HepG2 (cell line): ENCODE results near the gene NGLY1. TPM values are rescaled to one million over a fixed set of nuclear protein-coding genes. Genes with fewer than 3 reads are reported as not detected.

ENCODE experiments used
- ATAC-seq: fragments of 200-7000 bp; cut with Tn5 transposase; 3 replicates; pipeline ENCODE4 v1.9.1; 2020; ENCODE audit warnings: mild to moderate bottlenecking, moderate library complexity
- BruUV-seq: library from RNA; stranded (reverse); fragments of 400-500 nt; replicated peaks from 2 replicates; lab custom pipeline; 2021; lab: Mats Ljungman, UMichigan
- CTCF ChIA-PET: fragments of 300-600 bp; formaldehyde crosslinking; extraction: SDS; loops from one replicate; lab custom pipeline; 2021; ENCODE audit warnings: low total read pairs, inconsistent platforms, low intra/inter-chr PET ratio; lab: Yijun Ruan, JAX
- POLR2A ChIA-PET: fragments of 350-600 bp; sonication (Branson Sonifier 250); formaldehyde crosslinking; loops from one replicate; lab custom pipeline; 2020; ENCODE audit warnings: antibody characterized with exemption, inconsistent platforms; lab: Yijun Ruan, JAX
- DNase-seq: peaks from one replicate; pipeline ENCODE4 v3.0.0-alpha.2; 2015; ENCODE audit warnings: low spot score
- FAIRE-seq: peaks from 3 replicates; lab custom pipeline; 2011; peaks lifted over from hg19 to GRCh38; lab: Jason Lieb, UNC
- H2AFZ ChIP-seq: one replicate; pipeline ENCODE4 v1.6.1; 2011; ENCODE audit warnings: low read length, inconsistent platforms
- H3K27ac ChIP-seq: fragments of 300-600 bp; 3 replicates; pipeline ENCODE4 v1.8.0; 2011; ENCODE audit warnings: mixed run types, mild to moderate bottlenecking, mixed read lengths, low read length, inconsistent platforms; ENCODE audit not compliant: insufficient read depth; ENCODE audit errors: extremely low read length
- H3K27me3 ChIP-seq, 2 experiments: fragments of 200-600 bp in 1 of 2; 2 replicates in 1 of 2; 3 replicates in 1 of 2; pipeline versions ENCODE4 v1.6.0 to v1.8.0; 2011; ENCODE audit warnings: low read length in 2 of 2, mild to moderate bottlenecking in 2 of 2, moderate library complexity in 2 of 2, inconsistent platforms in 1 of 2; ENCODE audit not compliant: insufficient read depth in 2 of 2, control insufficient read depth in 1 of 2
- H3K36me3 ChIP-seq, 2 experiments: fragments of 200-600 bp in 1 of 2; replicated peaks in 1 of 2; 2 replicates in 1 of 2; 3 replicates in 1 of 2; pipeline versions ENCODE4 v1.5.1 to v1.8.0; 2011; ENCODE audit warnings: low read length in 2 of 2, inconsistent platforms in 1 of 2; ENCODE audit not compliant: insufficient read depth in 2 of 2, control insufficient read depth in 1 of 2
- H3K4me1 ChIP-seq: 2 replicates; pipeline ENCODE4 v1.5.1; 2012; ENCODE audit warnings: low read length, inconsistent platforms; ENCODE audit not compliant: insufficient read depth
- H3K4me2 ChIP-seq: 2 replicates; pipeline ENCODE4 v1.6.0; 2011; ENCODE audit warnings: low read depth, low read length, inconsistent platforms
- H3K4me3 ChIP-seq, 3 experiments: fragments of 200-600 bp in 1 of 3; sonication (generic), shearing (Covaris generic) in 1 of 3; replicated peaks in 1 of 3; 2 replicates each; pipeline ENCODE4 v1.5.1; 2011 to 2016; ENCODE audit warnings: low read length in 3 of 3, inconsistent platforms in 2 of 3, low read depth in 2 of 3, mild to moderate bottlenecking in 2 of 3, control low read depth in 1 of 3, mixed read lengths in 1 of 3; ENCODE audit not compliant: insufficient read depth in 1 of 3
- H3K79me2 ChIP-seq: one replicate; pipeline ENCODE4 v1.6.1; 2011; ENCODE audit warnings: low read length, inconsistent platforms; ENCODE audit not compliant: insufficient read depth
- H3K9ac ChIP-seq: 2 replicates; pipeline ENCODE4 v1.6.0; 2011; ENCODE audit warnings: mild to moderate bottlenecking, low read depth, low read length, inconsistent platforms; ENCODE audit not compliant: insufficient read depth
- H3K9me3 ChIP-seq: 2 replicates; pipeline ENCODE4 v1.5.1; 2012; ENCODE audit warnings: mild to moderate bottlenecking, low read length
- H4K20me1 ChIP-seq: 2 replicates; pipeline ENCODE4 v1.6.0; 2011; ENCODE audit warnings: inconsistent platforms, mild to moderate bottlenecking, low read length, moderate library complexity; ENCODE audit not compliant: insufficient read depth
- ATF1 ChIP-seq: IDR thresholded peaks from 2 replicates; pipeline ENCODE4 v1.6.1; 2016; ENCODE audit warnings: mild to moderate bottlenecking, control low read depth
- ATM ChIP-seq: fragments of 450-650 bp; IDR thresholded peaks from 2 replicates; pipeline ENCODE4 v1.7.1; 2017; ENCODE audit warnings: mild to moderate bottlenecking, borderline replicate concordance
- BATF2 ChIP-seq: sonication (generic); formaldehyde crosslinking; IDR thresholded peaks from 2 replicates; pipeline ENCODE4 v1.8.0; 2022; ENCODE audit warnings: mild to moderate bottlenecking, missing genetic modification reagents, moderate library complexity
- GLI4 ChIP-seq: sonication (generic); formaldehyde crosslinking; IDR thresholded peaks from 2 replicates; pipeline ENCODE4 v1.5.1; 2020; ENCODE audit warnings: missing genetic modification reagents, mild to moderate bottlenecking, moderate library complexity, borderline replicate concordance
- KDM1A ChIP-seq: IDR thresholded peaks from 2 replicates; pipeline ENCODE4 v1.6.1; 2016; ENCODE audit warnings: missing compliant biosample characterization
- KLF13 ChIP-seq: sonication (generic); formaldehyde crosslinking; IDR thresholded peaks from 2 replicates; pipeline ENCODE4 v1.4.0; 2020; ENCODE audit warnings: mild to moderate bottlenecking, missing genetic modification reagents
- MBD4 ChIP-seq: IDR thresholded peaks from 2 replicates; pipeline ENCODE4 v1.6.1; 2012; ENCODE audit warnings: low read length, inconsistent platforms, borderline replicate concordance
- MTA1 ChIP-seq: sonication (generic); formaldehyde crosslinking; IDR thresholded peaks from 2 replicates; pipeline ENCODE4 v1.4.0; 2020; ENCODE audit warnings: missing genetic modification reagents, mild to moderate bottlenecking, borderline replicate concordance
- NR3C1 ChIP-seq: sonication (generic); formaldehyde crosslinking; IDR thresholded peaks from 2 replicates; pipeline ENCODE4 v1.4.0; 2020; ENCODE audit warnings: missing genetic modification reagents
- RXRB ChIP-seq: IDR thresholded peaks from 2 replicates; pipeline ENCODE4 v1.6.1; 2016; ENCODE audit warnings: borderline replicate concordance, missing genetic modification reagents, missing compliant biosample characterization
- SAP130 ChIP-seq: IDR thresholded peaks from 2 replicates; pipeline ENCODE4 v1.6.1; 2016; ENCODE audit warnings: low read depth
- WIZ ChIP-seq: sonication (generic); formaldehyde crosslinking; IDR thresholded peaks from 2 replicates; pipeline ENCODE4 v1.5.1; 2020; ENCODE audit warnings: mild to moderate bottlenecking, missing genetic modification reagents
- ZBTB1 ChIP-seq: sonication (generic); formaldehyde crosslinking; IDR thresholded peaks from 2 replicates; pipeline ENCODE4 v1.4.0; 2020; ENCODE audit warnings: missing genetic modification reagents, borderline replicate concordance
- ZBTB33 ChIP-seq: sonication (generic); formaldehyde crosslinking; IDR thresholded peaks from 2 replicates; pipeline ENCODE4 v1.4.0; 2020; ENCODE audit warnings: missing genetic modification reagents
- ZKSCAN8 ChIP-seq: IDR thresholded peaks from 2 replicates; pipeline ENCODE4 v1.6.1; 2016; ENCODE audit warnings: borderline replicate concordance, missing genetic modification reagents, missing compliant biosample characterization
- ZNF124 ChIP-seq: sonication (generic); formaldehyde crosslinking; IDR thresholded peaks from 2 replicates; pipeline ENCODE4 v1.4.0; 2020; ENCODE audit warnings: missing genetic modification reagents
- ZNF143 ChIP-seq: sonication (generic); formaldehyde crosslinking; IDR thresholded peaks from 2 replicates; pipeline ENCODE4 v1.4.0; 2020; ENCODE audit warnings: missing genetic modification reagents
- ZNF253 ChIP-seq: sonication (generic); formaldehyde crosslinking; IDR thresholded peaks from 2 replicates; pipeline ENCODE4 v1.8.0; 2022; ENCODE audit warnings: mild to moderate bottlenecking, missing genetic modification reagents, borderline replicate concordance
- ZNF460 ChIP-seq: sonication (generic); formaldehyde crosslinking; IDR thresholded peaks from 2 replicates; pipeline ENCODE4 v1.5.1; 2020; ENCODE audit warnings: missing genetic modification reagents, mild to moderate bottlenecking, borderline replicate concordance
- ZNF772 ChIP-seq: sonication (generic); formaldehyde crosslinking; IDR thresholded peaks from 2 replicates; pipeline ENCODE4 v1.5.0; 2020; ENCODE audit warnings: mild to moderate bottlenecking, missing genetic modification reagents
- WGBS: methylation state at CpG from one replicate; pipeline ENCODE4 v1.1.6; 2017; ENCODE audit warnings: low lambda C conversion rate; 5-methylcytosine and 5-hydroxymethylcytosine counted together
- in situ Hi-C: cut with HindIII; loops from 2 replicates; pipeline ENCODE4 v1.10.0; 2017; ENCODE audit warnings: low pct_unique_long_range_greater_than_20kb; ENCODE audit not compliant: extremely low pct_ligation_motif_present
- intact Hi-C: fragments of 100-400 bp; cut with micrococcal nuclease; formaldehyde crosslinking; loops from one replicate; pipeline ENCODE4 v1.10.0; 2022; ENCODE audit not compliant: unreplicated experiment
- polyA plus RNA-seq, 8 experiments: library from polyadenylated mRNA; depleted of rRNA in 3 of 8; stranded (reverse) in 7 of 8; unstranded in 1 of 8; fragments of >200 nt; fragmentation: Illumina TruSeq in 4 of 8; extraction: Trizol in 4 of 8; gene quantifications; 2 replicates each; pipeline versions ENCODE4 v1.2.1 to v1.2.3, GENCODE V29; 2011 to 2016; ENCODE audit warnings: low read depth in 4 of 8, missing spikeins in 1 of 8, mixed read lengths in 1 of 8; ENCODE audit not compliant: insufficient read depth in 1 of 8
- total RNA-seq, 5 experiments: library from RNA; depleted of rRNA; stranded (reverse); fragments of >200 nt; fragmentation: Illumina TruSeq; extraction: Trizol; gene quantifications; 2 replicates each; pipeline ENCODE4 v1.2.3, GENCODE V29; 2016; ENCODE audit warnings: low read depth in 1 of 5
- TF ChIP-seq, protein P1 (sequence below): sonication (generic); formaldehyde crosslinking; IDR thresholded peaks from 2 replicates; pipeline ENCODE4 v1.5.0; 2020; ENCODE audit warnings: missing genetic modification reagents, mild to moderate bottlenecking, borderline replicate concordance

The NGLY1 gene
- total and polyA plus RNA-seq, 2 of the 13 experiments (the other 11 are each of a cell fraction or from before 2014, with no cell fraction given), result 28.2 to 44.5 TPM

GRCh38 chr3:25783661-25784512 is 644 bp upstream of the NGLY1 start:
- TSS peak; percentile 83 for BruUV-seq
- FAIRE-seq, result no peak
- Histone ChIP-seq H3K4me2 (peak overlapping the region; percentile 88), H3K9ac (peak overlapping the region; percentile 61), H3K79me2 (peaks cover 40% of the 10 kb centered on the region), H3K27ac (peak overlapping the region; percentile 50), H4K20me1 (no peaks in the 10 kb centered on the region), H3K9me3 (no peaks in the 10 kb centered on the region), H3K4me3 (peak overlapping the region; percentile 68 to 87 (median 75)), H3K4me1 (peaks cover 64% of the 10 kb centered on the region), H2AFZ (peak overlapping the region; percentile 51), H3K36me3 (no peaks in the 10 kb centered on the region), H3K27me3 (no peaks in the 10 kb centered on the region)
- WGBS, result 49% methylated on average over 12 of the region's 34 CpGs
- DNase-seq, result peak; percentile 30
- POLR2A ChIA-PET, result interaction anchor here (0.6 to 1.7 kb wide), 7 partner anchors 9 to 1867 kb away, joined by 3 to 6 read pairs (median 4); partner anchors contain the start of genes NKIRAS1 and RPL15
- peak; percentile 77 for ATAC-seq
- CTCF ChIA-PET, result no interaction called here
- in situ Hi-C loops, result loop anchor here (25.0 kb wide), 1 partner anchor 122 kb away; the partner anchor contains the start of gene TOP2B
- intact Hi-C loops, result loop anchor here (5.0 kb wide), 1 partner anchor 137 kb away; no protein-coding TSS in a partner anchor
- TF ChIP-seq MBD4, result no peak
- no peak for TF ChIP-seq ZKSCAN8 (CRISPR knock-in tag)
- no peak for TF ChIP-seq GLI4 (CRISPR knock-in tag)
- TF ChIP-seq, protein P1, sequence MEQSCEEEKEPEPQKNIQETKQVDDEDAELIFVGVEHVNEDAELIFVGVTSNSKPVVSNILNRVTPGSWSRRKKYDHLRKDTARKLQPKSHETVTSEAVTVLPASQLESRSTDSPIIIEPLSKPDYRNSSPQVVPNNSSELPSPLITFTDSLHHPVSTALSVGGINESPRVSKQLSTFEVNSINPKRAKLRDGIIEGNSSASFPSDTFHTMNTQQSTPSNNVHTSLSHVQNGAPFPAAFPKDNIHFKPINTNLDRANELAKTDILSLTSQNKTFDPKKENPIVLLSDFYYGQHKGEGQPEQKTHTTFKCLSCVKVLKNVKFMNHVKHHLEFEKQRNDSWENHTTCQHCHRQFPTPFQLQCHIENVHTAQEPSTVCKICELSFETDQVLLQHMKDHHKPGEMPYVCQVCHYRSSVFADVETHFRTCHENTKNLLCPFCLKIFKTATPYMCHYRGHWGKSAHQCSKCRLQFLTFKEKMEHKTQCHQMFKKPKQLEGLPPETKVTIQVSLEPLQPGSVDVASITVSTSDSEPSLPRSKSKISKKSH (CRISPR knock-in tag), result no peak
- TF ChIP-seq KLF13 (CRISPR knock-in tag), result no peak
- TF ChIP-seq BATF2 (CRISPR knock-in tag), result no peak
- no peak for TF ChIP-seq WIZ (CRISPR knock-in tag)
- TF ChIP-seq ZNF124, result no peak
- no peak for TF ChIP-seq NR3C1 (CRISPR knock-in tag)
- peak; percentile 6; the same call in 1 of the 2 replicates for TF ChIP-seq SAP130 (CRISPR knock-in tag)
- TF ChIP-seq ZBTB1, result no peak
- no peak for TF ChIP-seq KDM1A
- TF ChIP-seq ZNF772 (CRISPR knock-in tag), result 0 out of 2 replicates have a peak, but pooled peaks have one; percentile 32
- TF ChIP-seq ATM, result no peak
- TF ChIP-seq ZNF460, result no peak
- no peak for TF ChIP-seq RXRB (CRISPR knock-in tag)
- TF ChIP-seq ATF1 (CRISPR knock-in tag), result no peak
- no peak for TF ChIP-seq MTA1 (CRISPR knock-in tag)
- 0 out of 2 replicates have a peak, but pooled peaks have one; percentile 26 for TF ChIP-seq ZBTB33 (CRISPR knock-in tag)
- no peak for TF ChIP-seq ZNF253 (CRISPR knock-in tag)
- TF ChIP-seq ZNF143 (CRISPR knock-in tag), result no peak
